SJSA1 (cell line): ENCODE measurements around the gene C4orf50. TPM values are rescaled to one million over a fixed set of nuclear protein-coding genes. Genes with fewer than 3 reads are reported as not detected.

Source experiments
- DNase-seq, 2 experiments: peaks; one replicate each; pipeline ENCODE4 v3.0.0-alpha.2; 2015 to 2020; ENCODE audit warnings: low spot score in 2 of 2, low read depth in 1 of 2
- H3K27ac ChIP-seq: fragments of 250-450 bp; sonication (Bioruptor Pico); 2 replicates; pipeline ENCODE4 v1.5.1; 2020; ENCODE audit warnings: mild to moderate bottlenecking, moderate library complexity
- H3K27me3 ChIP-seq: fragments of 250-450 bp; sonication (Bioruptor Pico); replicated peaks from 2 replicates; pipeline ENCODE4 v1.5.1; 2020; ENCODE audit warnings: mild to moderate bottlenecking, moderate library complexity
- H3K36me3 ChIP-seq: fragments of 250-450 bp; sonication (Bioruptor Pico); 2 replicates; pipeline ENCODE4 v1.5.1; 2020; ENCODE audit warnings: mild to moderate bottlenecking
- H3K4me1 ChIP-seq: fragments of 250-450 bp; sonication (Bioruptor Pico); replicated peaks from 2 replicates; pipeline ENCODE4 v1.6.1; 2021; ENCODE audit warnings: mild to moderate bottlenecking
- H3K4me3 ChIP-seq: fragments of 250-450 bp; sonication (Bioruptor Pico); 2 replicates; pipeline ENCODE4 v1.5.1; 2020; ENCODE audit warnings: mild to moderate bottlenecking
- H3K9me3 ChIP-seq: fragments of 250-450 bp; sonication (Bioruptor Pico); replicated peaks from 2 replicates; pipeline ENCODE4 v1.5.1; 2020; ENCODE audit warnings: mild to moderate bottlenecking
- total RNA-seq: library from RNA; depleted of rRNA; stranded (reverse); fragments of >200 nt; shearing (Covaris generic); gene quantifications from 2 replicates; pipeline ENCODE4 v1.2.3, GENCODE V29; 2014

C4orf50 gene
- total RNA-seq, 1 experiment from 2014 or later: not detected

- Histone ChIP-seq H3K9me3 (no peaks in the 10 kb centered on the region), H3K36me3 (no peaks in the 10 kb centered on the region), H3K4me3 (no peak overlapping the region), H3K27ac (no peak overlapping the region), H3K4me1 (no peaks in the 10 kb centered on the region), H3K27me3 (no peaks in the 10 kb centered on the region)
- no peak for DNase-seq
Measured at GRCh38 chr4:6050551-6050950, 32.3 kb upstream of the C4orf50 start.

- no peak overlapping the region for H3K27ac ChIP-seq
- no peak for DNase-seq
Measured at GRCh38 chr4:6049985-6050384, 31.8 kb upstream of the C4orf50 start.

DNA sequence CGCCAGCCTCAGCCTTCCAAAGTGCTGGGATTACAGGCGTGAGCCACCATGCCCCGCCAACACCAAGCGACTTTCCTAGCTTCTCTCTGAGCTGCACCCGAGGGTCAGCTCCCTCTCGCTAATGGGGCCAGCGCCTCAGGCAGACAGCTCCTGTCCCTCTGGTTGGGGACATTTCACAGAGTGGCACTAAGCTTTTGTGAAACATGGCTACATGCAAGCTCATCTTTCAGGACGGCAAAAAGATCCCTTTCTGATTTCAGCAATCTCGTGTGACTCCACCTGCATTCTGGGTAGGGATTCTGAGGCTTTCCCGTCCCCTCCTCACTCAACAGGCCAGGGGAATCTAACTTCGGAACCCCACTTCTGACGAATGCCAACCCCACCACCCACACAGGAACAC, 31.0 kb upstream of the C4orf50 start:
- Histone ChIP-seq H3K4me3 (no peak overlapping the region), H3K4me1 (no peaks in the 10 kb centered on the region), H3K27ac (no peak overlapping the region), H3K27me3 (no peaks in the 10 kb centered on the region), H3K9me3 (no peaks in the 10 kb centered on the region), H3K36me3 (no peaks in the 10 kb centered on the region)
- DNase-seq: no peak

More at GRCh38 chr4:6049985-6050384, 31.8 kb upstream of the C4orf50 start:
- Histone ChIP-seq H3K36me3 (no peaks in the 10 kb centered on the region), H3K27me3 (no peaks in the 10 kb centered on the region), H3K4me3 (no peak overlapping the region), H3K4me1 (no peaks in the 10 kb centered on the region), H3K9me3 (no peaks in the 10 kb centered on the region)

GRCh38 chr4:6048537-6048936, 30.3 kb upstream of the C4orf50 start:
- Histone ChIP-seq H3K4me1 (no peaks in the 10 kb centered on the region), H3K9me3 (no peaks in the 10 kb centered on the region), H3K27ac (no peak overlapping the region), H3K4me3 (no peak overlapping the region), H3K27me3 (no peaks in the 10 kb centered on the region), H3K36me3 (no peaks in the 10 kb centered on the region)
- no peak for DNase-seq

DNA sequence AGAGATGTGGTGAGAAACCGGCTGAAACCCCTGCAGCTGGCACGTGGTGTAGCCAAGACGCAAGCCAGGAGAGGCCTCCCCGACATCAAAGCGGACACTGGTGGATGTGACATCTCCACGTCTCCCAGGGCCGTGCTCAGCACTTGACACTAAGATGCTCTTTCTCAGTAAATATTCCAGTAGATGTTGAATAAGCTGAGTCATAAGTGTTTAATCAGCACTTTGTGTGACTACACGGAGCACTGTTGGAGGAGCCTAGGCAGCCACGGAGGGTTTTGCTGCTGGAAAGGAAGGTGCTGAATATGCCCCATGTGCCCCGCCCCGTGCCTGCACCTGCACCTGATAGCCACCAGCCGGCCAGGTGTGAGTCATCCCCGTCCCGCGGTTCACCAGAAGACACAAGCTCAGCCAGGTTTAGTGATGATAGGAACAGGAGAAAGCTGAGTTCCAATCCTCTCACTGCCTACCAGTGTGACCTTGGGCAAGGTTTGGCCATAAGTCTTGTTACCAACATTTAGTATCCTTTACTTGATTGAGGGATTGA, 29.0 kb upstream of the C4orf50 start:
- no peak overlapping the region for H3K27ac ChIP-seq
- no peaks in the 10 kb centered on the region for H3K4me1 ChIP-seq
- H3K4me3 ChIP-seq: no peak overlapping the region
- H3K9me3 ChIP-seq: no peaks in the 10 kb centered on the region
- H3K36me3 ChIP-seq: no peaks in the 10 kb centered on the region
- H3K27me3 ChIP-seq: no peaks in the 10 kb centered on the region
- DNase-seq: no peak

- Histone ChIP-seq H3K27ac (no peak overlapping the region), H3K9me3 (no peaks in the 10 kb centered on the region), H3K36me3 (no peaks in the 10 kb centered on the region), H3K27me3 (no peaks in the 10 kb centered on the region), H3K4me1 (no peaks in the 10 kb centered on the region), H3K4me3 (no peak overlapping the region)
- DNase-seq: no peak
Measured at GRCh38 chr4:6046526-6047129, 28.4 kb upstream of the C4orf50 start.

DNA sequence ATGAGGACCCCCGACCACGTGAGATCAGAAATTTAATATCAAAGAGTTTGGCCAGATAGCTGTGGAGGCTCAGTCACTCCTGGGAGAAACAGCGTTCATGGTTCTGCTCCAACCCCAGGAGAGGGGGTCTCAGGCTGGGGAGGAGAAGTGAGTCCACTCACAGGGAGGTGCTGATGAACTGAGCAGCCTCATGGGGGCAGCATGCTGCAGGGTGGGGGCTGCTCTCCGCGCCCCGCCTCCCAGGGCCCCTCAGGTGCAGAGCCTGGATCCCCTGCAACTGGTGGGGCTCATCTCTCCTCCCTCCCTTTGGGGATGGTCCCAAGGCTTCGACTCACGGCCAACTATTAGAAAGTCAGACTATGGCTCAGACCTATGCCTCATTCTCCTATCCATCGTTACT, 26.6 kb upstream of the C4orf50 start:
- no peak for DNase-seq
- no peaks in the 10 kb centered on the region for H3K9me3 ChIP-seq

DNA sequence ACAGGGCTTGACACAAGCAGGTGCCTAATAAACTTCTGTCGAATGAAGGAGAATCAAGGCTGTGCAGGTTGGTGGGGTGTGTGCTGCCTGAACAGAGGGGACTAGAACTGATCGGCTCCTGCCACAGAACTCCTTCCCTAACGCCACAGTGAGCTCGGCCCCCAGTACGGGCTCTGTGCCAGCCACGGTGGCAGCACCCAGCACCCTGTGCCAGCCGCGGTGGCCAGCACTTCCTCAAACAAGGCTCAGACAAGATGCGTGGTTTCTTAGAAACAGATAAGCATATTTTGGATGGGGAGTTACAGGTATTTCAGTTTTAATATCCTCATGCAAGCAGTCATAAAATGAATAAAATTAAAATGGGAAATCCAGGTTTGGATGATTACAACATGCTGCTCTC, 26.0 kb upstream of the C4orf50 start:
- DNase-seq: no peak
- Histone ChIP-seq H3K4me1 (no peaks in the 10 kb centered on the region), H3K9me3 (no peaks in the 10 kb centered on the region), H3K27ac (no peak overlapping the region), H3K36me3 (no peaks in the 10 kb centered on the region), H3K4me3 (no peak overlapping the region), H3K27me3 (no peaks in the 10 kb centered on the region)

More for the DNA sequence above, 26.6 kb upstream of the C4orf50 start:
- H3K4me3 ChIP-seq: no peak overlapping the region
- no peaks in the 10 kb centered on the region for H3K27me3 ChIP-seq
- no peak overlapping the region for H3K27ac ChIP-seq
- H3K4me1 ChIP-seq: no peaks in the 10 kb centered on the region
- H3K36me3 ChIP-seq: no peaks in the 10 kb centered on the region

GRCh38 chr4:6043843-6044242, 25.6 kb upstream of the C4orf50 start:
- H3K4me1 ChIP-seq: no peaks in the 10 kb centered on the region
- no peak overlapping the region for H3K27ac ChIP-seq
- no peaks in the 10 kb centered on the region for H3K27me3 ChIP-seq
- no peak overlapping the region for H3K4me3 ChIP-seq
- H3K9me3 ChIP-seq: no peaks in the 10 kb centered on the region
- DNase-seq: no peak
- H3K36me3 ChIP-seq: no peaks in the 10 kb centered on the region

GRCh38 chr4:6043188-6043587, 25.0 kb upstream of the C4orf50 start:
- H3K9me3 ChIP-seq: no peaks in the 10 kb centered on the region
- H3K4me3 ChIP-seq: no peak overlapping the region
- no peaks in the 10 kb centered on the region for H3K27me3 ChIP-seq
- no peaks in the 10 kb centered on the region for H3K36me3 ChIP-seq
- no peak overlapping the region for H3K27ac ChIP-seq
- no peak for DNase-seq
- no peaks in the 10 kb centered on the region for H3K4me1 ChIP-seq

DNA sequence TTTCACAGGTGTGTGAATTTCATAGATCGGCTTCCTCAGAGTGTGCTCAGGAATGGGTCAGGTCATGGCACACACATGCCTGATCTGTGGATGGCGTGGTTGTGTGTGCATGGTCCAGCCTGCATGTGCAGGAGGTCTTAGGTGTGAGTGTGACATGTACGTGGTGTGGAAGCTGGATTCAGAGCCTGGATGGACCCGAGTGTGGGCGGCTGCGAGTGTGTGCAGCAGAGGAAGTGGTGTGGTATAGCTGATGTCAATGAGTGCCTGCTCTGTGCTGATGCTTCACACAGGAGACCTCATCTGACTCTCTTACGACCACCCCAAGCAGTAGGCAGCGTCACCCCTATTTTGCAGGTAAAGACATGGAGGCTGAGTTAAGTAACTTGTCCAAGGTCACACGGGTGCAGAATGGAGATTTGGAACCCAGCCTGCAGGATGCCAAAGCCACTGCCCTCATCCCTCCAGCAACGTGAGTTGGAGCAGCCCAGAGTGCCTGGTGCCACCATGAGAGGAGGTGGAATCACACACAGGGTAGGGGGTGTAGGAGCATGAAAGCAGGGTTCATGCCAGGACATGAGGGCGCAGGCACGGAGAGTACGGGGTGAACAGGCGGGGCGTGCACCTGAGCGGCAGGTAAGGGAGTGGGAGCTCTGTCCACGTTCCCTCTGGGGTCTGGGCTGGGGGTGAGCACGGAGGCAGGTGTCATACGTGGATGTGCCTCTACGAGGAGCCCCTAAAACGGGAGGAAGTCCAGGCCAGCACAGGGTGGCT, 24.2 kb upstream of the C4orf50 start:
- no peaks in the 10 kb centered on the region for H3K36me3 ChIP-seq
- H3K4me1 ChIP-seq: no peaks in the 10 kb centered on the region
- no peak overlapping the region for H3K4me3 ChIP-seq
- no peaks in the 10 kb centered on the region for H3K27me3 ChIP-seq
- H3K27ac ChIP-seq: no peak overlapping the region
- no peak for DNase-seq
- H3K9me3 ChIP-seq: no peaks in the 10 kb centered on the region

DNA sequence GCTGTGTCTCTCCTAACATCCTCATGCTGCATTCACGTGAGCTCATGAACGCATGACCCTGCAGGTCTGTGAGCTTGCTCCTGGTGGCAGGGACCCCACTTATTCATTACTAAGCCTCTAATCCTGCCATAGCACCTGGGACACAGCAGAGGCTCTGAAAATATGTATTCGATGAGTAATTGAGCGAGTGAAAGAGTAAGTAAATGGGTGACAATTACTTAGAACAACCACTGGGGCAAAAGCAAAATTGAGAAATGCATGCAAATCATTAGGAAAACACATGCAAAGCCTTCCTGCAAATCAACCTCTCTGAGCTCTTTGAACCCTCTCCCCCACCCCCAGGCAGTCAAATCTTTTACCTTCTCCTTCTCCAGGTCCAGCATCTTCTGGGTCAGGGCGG, 23.6 kb upstream of the C4orf50 start:
- no peak for DNase-seq
- no peak overlapping the region for H3K4me3 ChIP-seq
- H3K36me3 ChIP-seq: no peaks in the 10 kb centered on the region
- H3K9me3 ChIP-seq: no peaks in the 10 kb centered on the region
- H3K4me1 ChIP-seq: no peaks in the 10 kb centered on the region
- no peak overlapping the region for H3K27ac ChIP-seq
- no peaks in the 10 kb centered on the region for H3K27me3 ChIP-seq

DNA sequence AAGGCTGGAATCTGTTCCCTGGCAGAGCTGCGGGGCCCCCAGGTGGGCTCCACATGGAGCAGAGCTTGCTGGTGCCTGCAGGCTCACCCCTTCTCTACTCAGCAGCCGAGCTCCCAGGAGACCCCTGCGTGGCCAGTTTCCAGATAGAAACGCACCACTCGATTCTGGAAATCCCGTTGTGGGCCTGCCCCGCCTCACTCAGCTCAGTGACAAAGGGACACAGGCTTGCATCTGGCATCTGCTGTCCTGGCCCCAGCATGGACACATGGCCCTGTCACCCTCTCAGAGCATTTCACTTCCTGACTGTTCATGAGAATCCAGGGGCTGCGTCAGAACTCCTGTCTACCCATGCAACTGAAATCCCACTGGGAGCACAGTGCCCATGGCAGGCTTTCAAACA, 20.5 kb upstream of the C4orf50 start:
- no peaks in the 10 kb centered on the region for H3K36me3 ChIP-seq
- DNase-seq: no peak
- no peaks in the 10 kb centered on the region for H3K4me1 ChIP-seq
- no peaks in the 10 kb centered on the region for H3K27me3 ChIP-seq
- H3K9me3 ChIP-seq: no peaks in the 10 kb centered on the region
- no peak overlapping the region for H3K4me3 ChIP-seq
- H3K27ac ChIP-seq: no peak overlapping the region

GRCh38 chr4:6035786-6036185, 17.6 kb upstream of the C4orf50 start:
- DNase-seq: no peak
- Histone ChIP-seq H3K27ac (no peak overlapping the region), H3K9me3 (no peaks in the 10 kb centered on the region), H3K4me3 (no peak overlapping the region), H3K36me3 (no peaks in the 10 kb centered on the region), H3K27me3 (no peaks in the 10 kb centered on the region), H3K4me1 (no peaks in the 10 kb centered on the region)
